DMS53 treated with DMSO at 0.1 percent for 48 hours (cell line): ENCODE results near the gene SLC37A1.
A peak's percentile ranks its signal among the peaks of the same experiment; 100 is the strongest.
"Not testable (repeated sequence)": the region's sequence is repeated elsewhere in the genome, so short reads cannot be mapped to it uniquely, and the experiment has no call there.

ENCODE experiments used
- DNase-seq: peaks from one replicate; lab custom pipeline; 2025; ENCODE audit not compliant: unreplicated experiment; lab: John Stamatoyannopoulos, UW

The SLC37A1 gene

DNA sequence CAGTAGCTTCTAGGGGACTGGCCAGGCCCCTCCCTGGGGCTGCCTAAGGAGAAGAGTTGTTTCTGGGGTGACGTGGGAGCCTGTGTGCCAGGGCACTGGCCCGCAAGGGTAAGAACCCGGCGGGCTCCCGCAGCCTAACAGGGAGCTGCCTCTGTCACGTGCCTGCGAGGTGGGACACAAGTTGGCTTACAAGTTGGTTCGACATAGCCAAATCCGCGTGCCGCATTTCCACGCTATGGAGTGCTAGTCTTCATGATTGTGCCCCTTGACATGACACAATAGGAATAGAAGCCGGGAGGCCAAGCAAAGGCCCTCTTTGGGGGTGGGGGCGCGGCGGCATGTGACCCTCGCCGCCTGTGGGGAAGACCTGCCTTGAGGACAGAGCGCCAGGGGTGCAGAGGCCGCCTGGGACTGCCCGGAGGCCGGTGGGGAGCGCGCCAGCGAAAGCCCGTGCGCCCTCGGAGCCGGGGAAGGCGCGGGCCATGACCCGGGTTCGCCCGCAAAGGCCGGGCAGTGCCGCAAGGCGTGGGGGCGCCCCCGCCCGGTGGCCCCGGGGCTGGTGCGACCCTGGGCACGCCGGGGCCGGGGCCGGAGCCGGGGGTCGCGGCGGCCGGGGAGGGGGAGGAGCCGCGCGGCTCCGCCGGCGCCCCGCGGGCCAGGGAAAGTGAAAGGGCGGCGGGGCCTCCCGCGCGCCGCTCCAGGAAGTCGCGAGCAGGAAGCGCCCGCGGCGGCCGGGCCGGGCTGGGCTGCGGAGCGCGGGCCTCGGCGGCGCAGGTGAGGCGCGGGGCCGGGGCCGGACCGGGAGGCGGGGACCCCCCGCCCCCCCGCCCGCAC, at the start of gene SLC37A1:
Gene SLC37A1 (plus strand): TSS at position 702 of the 834 bp plus-strand sequence. CDS start 4,603 bp downstream, outside the sequence.
- no peak for DNase-seq

DNA sequence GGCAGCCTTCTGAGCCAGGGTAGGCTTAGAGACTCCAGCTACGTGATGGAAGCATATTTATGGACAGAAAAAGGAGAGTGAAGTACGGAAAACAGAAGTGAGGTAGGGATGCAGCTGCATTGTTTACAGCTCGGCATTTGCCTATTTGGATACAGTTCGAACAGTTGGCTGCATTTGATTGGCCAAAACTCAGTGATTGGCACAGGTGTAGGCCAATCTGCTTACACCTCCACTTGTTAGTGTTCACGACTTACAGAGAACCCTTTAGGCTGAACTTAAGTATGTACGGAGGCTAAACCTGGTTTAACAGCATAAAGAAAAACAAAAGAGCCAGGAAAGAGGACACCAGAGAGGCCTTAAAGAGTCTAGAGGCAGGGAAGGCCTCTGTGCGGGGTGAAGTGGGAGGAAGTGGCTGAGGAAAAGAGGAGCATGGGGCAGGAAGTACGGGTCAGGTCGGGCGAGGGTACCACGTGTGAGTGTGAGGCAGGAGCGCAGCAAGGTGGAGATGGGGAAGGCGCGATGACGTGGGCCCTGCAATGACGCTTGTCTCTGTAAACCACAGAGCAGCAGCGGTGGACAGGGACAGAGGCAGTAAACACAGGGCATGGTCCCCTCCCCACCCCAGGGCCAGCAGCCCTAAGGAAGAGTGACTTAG, 49.7 kb upstream of the SLC37A1 start:
- no peak for DNase-seq

DNA sequence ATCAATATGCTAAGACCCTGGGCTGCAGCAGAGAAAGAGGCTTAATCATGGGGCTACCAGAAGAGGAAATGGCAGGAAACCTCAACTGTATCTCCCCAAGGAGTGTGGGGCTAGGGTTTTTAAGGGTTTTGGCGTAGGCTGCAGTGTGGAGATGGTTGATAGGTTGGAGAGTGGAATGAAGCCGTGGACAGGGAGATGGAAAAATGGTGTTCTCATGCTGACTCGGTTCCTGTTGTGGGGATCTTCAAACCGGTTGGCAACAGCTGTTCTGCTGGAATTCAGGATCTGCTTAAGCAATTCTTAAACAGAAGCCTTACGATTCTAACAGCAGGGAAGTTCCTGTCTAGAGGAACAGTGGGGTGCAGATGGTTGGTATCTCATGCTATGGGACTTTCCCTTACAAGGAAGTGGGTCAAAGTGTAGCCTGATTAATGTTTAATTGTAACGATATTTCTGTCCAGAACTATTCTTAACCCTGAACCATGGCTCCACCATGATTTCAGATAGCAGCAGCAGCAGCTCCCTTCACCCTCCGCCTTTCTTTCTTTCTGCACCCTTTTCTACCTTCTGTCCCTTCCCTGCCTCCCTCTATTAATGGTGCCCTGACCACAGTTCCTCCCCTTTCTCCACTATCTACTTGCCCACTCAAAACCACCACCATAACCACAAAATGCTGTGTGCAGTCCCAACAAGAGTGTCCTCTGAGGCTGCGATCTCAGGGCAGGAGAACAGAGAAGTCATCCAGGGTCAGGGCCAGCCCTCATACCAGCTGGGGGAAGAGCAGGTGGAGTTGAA, 48.4 kb upstream of the SLC37A1 start:
- no peak for DNase-seq

DNA sequence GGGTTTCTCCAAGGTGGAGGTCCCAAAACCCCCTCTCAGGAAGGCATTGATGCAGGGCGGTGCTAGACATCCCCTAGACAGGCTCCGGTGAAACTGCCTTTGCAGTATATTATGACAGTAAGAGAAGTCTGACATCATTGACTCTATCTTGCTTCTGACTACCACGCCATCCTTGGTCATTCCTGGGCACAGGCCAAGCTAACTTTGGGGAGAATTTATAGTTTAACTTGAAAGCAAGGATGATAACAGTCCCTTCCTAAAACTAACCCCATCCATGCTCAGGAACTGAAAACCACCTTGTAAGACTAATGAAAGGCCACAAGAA, 47.9 kb upstream of the SLC37A1 start:
- no peak for DNase-seq

DNA sequence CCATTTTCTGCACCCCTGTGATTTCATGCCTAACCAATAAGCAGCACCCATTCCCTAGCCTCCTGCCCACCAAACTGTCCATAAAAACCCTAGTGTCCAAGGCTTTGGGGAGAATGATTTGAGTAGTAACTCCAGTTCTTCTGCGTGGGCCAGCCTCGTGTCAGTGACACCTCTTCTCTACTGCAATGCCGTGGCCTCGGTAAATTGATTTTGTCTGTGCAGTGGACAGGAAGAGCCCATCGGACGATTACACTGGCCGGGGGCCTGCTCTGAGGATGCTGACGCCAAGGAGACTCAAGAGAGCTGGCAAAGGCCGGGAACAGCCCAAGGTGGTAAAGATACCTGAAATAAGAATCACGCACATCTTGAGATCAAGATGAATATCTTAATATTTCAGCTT, 47.0 kb upstream of the SLC37A1 start:
- DNase-seq, result no peak

DNA sequence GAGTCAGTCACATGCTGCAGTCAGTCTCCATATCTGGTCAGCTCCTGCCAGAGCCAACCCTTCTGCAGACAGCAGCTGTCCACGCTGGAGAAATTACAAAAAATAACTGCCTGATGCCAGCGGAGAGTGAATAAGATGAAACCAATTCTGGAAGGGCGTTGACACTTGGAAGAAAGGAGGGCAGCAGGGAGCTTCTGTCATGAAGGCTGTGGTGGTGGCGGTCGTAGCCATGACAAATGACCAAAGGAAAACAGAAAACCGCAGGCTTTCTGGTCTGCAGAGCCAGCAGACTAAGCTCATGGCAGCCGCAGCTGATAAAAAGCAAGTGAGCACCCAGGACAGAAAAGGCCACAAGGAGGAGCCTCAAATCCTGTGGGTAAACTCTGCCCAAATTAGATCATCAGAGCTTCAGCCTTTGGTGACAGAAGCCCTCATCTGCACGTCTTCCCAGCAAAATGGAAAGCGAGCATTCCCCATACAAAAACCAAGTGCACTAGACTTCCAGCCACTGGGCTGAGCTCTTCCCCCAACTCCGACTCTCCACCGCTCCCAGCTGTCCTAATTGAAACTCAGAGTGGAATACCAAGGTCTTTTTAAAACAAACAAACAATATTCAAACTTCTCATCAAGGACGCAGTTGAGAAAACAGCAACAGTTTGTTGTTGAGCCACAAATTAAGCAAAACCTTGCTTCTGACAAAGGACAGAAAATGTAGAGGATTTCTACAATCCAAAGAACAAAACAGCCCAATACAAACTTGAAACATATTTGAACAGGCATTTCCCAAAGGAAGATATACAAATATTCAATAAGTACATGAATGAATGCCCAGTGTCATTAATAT, 46.3 kb upstream of the SLC37A1 start:
- DNase-seq, result no peak

DNA sequence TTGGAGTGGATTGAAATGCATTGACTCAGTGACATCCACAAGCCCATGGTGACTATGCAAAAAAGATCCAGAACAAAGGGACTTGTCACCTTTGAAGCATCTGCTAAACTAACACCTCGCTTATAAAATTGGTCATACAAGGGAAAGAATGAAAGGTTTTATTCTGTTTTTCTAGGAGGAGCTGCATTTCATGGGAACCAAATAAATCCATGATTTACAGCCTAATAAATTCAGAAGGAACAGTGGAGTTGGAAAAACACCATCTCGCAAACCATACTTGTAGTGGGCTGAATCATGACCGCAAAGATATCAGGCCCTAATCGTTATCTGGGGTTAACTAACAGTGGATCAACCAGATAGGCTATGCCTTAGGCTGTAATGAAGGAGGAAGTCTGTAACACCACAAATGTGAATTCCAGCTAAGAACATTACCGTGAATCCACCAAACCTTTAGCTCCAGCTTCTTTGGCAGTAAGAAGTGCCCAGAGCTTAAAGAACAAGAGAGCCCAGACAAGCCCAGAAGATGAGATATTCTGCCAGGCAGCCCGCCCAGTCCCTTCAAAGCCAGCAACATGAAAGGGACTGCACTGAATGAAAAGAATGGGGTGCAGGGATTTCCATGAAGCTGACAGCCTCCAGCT, 45.0 kb upstream of the SLC37A1 start:
- no peak for DNase-seq

DNA sequence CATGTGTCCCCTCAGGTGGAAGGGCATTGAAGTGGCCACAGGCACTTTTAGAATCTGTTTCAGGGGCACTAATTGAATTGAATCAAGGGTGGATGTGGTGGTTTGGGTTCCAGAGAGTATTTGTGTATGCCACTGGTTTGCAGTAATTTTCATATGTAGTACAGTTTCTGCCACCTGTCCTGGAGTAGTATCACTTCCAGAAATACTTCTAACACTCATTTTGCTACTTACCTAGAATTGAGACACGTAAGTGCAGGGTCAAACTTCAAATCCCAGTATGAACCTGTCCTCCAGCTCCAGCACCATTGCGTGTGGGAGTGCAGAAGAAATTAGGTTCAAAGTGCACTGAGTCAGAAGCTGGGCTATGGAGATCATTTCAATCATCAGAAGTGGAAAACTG, 44.4 kb upstream of the SLC37A1 start:
- DNase-seq, result no peak

DNA sequence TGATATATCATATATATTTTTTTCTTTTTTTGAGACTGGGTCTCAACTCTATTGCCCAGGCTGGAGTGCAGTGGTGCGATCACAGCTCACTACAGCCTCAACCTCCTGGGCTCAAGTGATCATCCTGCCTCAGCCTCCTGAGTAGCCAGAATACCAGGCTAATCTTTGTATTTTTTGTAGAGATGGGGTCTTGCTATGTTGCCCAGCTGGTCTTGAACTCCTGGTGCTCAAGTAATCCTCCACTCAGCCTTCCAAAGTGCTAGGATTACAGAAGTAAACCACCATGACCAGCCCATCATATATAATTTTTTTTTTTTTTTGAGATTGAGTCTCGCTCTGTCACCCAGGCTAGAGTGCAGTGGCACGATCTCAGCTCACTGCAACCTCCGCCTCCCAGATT, 43.9 kb upstream of the SLC37A1 start:
- DNase-seq, result not testable (repeated sequence)

DNA sequence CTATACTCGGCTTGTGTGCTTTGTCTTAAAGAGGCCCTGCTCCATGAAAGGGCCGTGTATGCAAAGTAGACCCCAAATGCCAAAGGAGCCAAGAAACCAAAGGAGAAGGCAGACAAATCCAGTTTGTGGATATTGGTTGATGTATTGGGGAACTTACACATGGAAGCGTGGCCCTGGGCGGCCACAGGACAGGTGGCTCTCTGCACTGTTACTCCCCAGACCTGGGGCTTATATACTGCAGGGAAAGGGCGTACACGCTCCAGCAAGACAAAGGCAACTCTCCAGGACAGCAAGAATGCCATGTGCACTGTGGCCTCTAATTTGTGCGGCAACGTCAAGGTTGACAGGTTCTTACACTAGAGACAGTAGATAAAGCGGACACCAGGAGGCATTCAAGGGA, 42.4 kb upstream of the SLC37A1 start:
- no peak for DNase-seq

DNA sequence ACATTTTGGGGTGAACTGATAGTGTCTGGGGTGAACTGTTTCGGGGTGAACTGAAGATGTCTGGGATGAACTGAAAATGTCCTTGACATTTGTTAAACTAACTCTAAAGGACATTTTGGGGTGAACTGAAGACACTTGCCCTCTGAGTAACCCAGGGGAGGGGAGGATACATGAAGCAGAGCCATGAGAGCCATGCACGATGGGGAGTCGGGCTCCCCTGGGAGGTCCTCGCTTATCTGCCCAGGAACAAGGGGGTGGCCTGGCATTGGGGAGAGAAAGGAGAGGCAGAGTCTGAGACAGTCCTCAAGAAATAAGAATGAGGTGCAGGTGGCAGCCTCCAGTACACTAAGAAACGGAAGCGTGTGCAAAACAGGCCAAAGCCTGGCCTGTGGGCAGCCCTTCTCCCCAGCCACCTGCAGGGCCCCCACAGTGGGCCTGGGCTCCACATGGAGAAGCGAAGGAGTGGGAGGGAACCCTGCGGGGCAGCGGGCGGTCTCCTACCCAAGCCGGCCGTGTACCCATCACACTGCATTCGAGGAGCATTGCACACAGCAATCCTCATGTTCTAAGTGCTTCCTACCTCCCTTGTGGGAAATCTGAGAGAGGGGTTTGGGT, 41.8 kb upstream of the SLC37A1 start:
- no peak for DNase-seq

DNA sequence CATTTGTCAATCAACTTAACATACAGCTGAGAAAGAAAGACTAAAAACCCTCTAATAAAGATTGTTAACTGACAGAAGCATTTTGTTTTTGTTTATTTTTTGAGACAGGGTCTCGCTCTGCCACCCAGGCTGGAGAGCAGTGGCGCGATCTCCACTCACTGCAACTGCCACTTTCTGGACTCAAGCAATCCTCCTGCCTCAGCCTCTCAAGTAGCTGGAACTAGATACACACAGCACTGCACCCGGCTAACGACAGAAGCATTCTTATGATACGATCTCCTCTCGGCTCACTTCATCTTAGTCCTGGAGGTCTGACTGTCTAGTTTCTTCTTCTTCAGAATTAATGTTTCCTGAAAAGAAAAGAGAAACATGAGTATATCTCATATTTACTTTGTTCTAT, 41.1 kb upstream of the SLC37A1 start:
- no peak for DNase-seq

DNA sequence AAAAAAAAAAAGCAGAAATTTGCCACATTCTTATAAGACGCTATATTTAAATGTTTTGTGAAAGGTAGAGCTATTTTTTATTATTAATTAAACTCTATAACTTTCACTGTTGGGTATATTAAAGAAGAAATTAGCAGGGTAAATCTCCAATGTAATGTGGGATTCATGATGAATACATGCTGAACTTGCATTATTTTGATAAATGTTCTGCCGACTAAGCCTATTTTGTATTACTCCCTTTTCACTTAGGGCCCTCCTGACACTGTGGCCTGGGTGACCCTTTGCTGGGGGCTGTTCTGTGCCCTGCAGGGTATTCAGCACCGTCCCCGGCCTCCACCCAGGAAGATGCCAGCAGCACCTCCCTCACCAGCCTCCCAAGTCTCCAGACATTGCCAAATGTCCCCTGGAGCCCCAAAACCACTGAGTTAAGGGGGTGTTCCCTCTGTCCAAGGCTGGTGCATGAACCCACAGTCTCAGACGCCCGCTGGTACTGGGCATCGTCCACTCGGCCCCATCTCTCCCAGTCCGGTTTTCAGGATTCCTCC, 40.1 kb upstream of the SLC37A1 start:
- DNase-seq, result no peak

DNA sequence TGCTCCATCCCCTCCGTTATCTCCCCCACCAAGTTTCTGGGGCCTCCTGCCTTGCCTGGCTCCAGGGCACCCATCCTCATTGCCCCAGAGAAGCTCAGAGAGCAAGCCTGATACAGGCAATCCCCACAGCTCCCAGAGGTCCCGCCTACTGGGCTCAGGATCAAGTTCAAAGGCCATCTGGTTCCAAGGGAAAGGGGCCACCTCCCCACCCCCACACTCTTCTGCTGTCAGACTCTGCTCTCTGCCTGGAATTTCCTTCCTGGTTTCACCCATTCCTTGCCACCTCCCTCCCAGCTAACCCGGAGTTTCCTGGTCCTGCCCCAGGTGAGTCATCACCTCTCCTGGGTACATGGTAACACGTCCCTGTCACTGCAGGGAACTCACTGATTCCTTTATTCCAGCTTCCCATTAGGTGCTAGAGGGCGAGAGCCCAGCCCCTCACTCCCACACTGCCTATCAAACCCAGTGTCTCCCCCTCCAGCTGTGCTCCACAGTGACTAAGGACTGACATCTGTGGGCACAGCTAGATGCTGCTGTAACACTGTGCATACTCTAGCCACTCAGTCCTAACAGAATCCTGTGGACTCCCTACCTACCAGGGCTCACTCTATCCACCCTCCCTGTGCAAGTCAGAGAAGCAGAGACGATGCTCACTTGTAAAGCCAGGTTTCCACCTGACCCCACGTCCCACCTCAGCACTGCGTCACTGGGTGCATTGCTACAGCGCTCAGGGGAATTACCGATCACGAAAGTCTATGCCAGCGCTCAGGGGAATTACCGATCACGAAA, 39.4 kb upstream of the SLC37A1 start:
- peak; percentile 84 for DNase-seq

DNA sequence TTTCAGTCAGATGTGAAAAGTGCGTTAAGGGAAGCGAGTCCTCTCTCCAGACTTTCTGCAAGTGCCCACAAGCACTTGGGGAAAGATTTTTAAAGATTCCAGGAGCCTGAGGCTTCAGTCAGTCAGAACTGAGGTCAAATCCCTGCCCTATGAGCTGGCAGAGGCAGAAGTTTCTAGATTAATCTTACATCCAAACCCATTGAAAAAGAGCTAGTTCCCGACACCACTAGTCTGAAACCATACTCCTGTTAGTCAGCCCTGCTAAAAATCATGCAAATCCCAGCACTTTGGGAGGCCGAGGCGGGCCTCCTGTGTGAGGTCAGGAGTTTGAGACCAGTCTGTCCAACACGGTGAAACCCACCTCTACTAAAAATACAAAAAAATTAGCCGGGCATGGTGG, 38.6 kb upstream of the SLC37A1 start:
- DNase-seq, result no peak

DNA sequence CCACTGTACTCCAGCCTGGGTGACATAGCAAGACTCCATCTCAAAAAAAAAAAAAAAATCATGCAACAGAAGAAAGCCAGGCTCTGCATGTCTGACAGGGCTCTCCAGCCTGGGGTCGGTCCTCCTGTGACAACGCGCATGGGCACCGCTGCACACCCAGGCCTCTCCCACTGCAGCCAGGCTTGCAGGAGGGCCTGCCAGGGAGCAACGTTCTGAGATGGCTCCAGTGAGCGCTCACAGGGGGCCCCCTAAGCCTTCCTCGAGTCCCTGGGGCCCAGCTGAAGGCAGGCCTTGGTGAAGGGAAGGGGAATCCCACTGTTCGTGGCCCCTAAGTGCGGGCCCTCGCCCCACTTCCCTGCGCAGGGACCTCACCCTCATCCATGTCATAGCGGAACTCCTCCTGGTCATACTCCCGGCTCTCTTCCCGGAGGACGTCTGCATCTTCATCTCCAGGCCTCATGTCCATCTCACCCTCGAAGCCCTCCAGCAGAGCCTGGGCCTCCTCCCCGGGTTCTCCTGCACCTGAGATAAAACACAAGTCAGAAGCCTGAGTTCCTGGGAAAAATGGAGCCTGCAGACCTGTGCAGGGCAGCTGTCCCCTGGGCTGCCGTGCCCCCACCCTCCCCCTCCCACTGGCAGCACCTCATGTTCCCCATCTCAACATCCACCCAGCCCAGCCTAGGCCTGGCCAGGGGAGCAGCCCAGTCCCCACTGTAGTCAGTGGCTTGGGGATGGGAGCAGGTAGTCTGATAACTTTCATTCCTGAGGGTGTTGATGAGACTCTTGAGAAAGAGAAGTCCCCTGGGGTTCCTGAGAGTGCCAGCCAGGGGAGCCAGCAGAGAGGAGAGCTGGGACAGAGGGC, 37.9 kb upstream of the SLC37A1 start:
- no peak for DNase-seq

DNA sequence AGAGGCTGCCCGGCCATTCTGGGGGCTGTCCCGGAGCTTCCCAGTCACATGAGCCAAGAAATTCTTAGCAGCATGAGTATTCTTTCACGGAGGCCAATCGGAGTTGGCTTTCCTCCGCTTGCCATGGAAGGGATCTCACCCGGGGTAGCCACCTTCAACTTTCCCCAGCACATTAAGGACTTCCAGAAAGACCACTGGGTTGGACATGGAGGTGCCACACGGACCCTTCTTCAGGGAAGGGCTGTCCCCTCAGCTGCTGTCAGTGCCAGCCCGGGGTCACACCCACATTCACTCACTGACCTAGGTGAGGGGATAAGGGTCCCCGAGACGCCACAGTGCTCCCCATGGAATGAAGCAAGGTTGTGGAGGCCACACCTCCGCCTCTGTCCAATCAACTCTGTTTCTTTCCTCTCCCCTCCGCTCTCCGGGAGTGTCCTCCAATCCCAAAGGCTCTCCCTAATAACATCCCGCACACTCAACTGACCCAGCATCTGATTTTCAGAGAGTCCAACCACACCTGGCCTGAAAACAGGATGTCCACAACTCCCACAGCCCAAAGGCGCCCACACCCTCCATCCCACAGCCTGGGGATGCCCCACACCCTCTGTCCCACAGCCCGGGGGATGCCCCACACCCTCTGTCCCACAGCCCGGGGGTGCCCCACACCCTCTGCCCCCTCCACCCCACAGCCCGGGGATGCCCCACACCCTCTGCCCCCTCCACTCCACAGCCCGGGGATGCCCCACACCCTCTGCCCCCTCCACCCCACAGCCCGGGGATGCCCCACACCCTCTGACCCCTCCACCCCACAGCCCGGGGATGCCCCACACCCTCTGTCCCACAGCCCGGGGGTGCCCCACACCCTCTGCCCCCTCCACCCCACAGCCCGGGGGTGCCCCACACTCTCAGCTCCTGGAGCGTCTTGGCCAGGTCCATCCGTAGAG, 37.0 kb upstream of the SLC37A1 start:
- no peak for DNase-seq
